SJCRH30 (cell line): ENCODE measurements around the gene MOB3B. TPM values are rescaled to one million over a fixed set of nuclear protein-coding genes. Genes with fewer than 3 reads are reported as not detected.
"Not testable (repeated sequence)": the region's sequence is repeated elsewhere in the genome, so short reads cannot be mapped to it uniquely, and the experiment has no call there.

ENCODE experiments used
- DNase-seq, 2 experiments: peaks; one replicate each; pipeline ENCODE4 v3.0.0-alpha.2; 2015 to 2020
- H3K27ac ChIP-seq: fragments of 250-450 bp; sonication (Bioruptor Pico); 2 replicates; pipeline ENCODE4 v1.5.1; 2020; ENCODE audit warnings: mild to moderate bottlenecking, moderate library complexity
- H3K27me3 ChIP-seq: fragments of 250-450 bp; sonication (Bioruptor Pico); 2 replicates; pipeline ENCODE4 v1.5.1; 2020; ENCODE audit warnings: mild to moderate bottlenecking, moderate library complexity
- H3K36me3 ChIP-seq: fragments of 250-450 bp; sonication (Bioruptor Pico); 2 replicates; pipeline ENCODE4 v1.5.1; 2020; ENCODE audit warnings: mild to moderate bottlenecking, moderate library complexity
- H3K4me1 ChIP-seq: fragments of 250-450 bp; sonication (Bioruptor Pico); 2 replicates; pipeline ENCODE4 v1.5.1; 2020; ENCODE audit warnings: mild to moderate bottlenecking, moderate library complexity
- H3K4me3 ChIP-seq: fragments of 250-450 bp; sonication (Bioruptor Pico); 2 replicates; pipeline ENCODE4 v1.5.1; 2020; ENCODE audit warnings: mild to moderate bottlenecking, moderate library complexity
- H3K9me3 ChIP-seq: fragments of 250-450 bp; sonication (Bioruptor Pico); replicated peaks from 2 replicates; pipeline ENCODE4 v1.5.1; 2020; ENCODE audit warnings: mild to moderate bottlenecking, moderate library complexity
- total RNA-seq: library from RNA; depleted of rRNA; stranded (reverse); fragments of >200 nt; shearing (Covaris generic); gene quantifications from 2 replicates; pipeline ENCODE4 v1.2.3, GENCODE V29; 2014

MOB3B gene
- total RNA-seq, 1 experiment from 2014 or later = 0.34 TPM

DNA sequence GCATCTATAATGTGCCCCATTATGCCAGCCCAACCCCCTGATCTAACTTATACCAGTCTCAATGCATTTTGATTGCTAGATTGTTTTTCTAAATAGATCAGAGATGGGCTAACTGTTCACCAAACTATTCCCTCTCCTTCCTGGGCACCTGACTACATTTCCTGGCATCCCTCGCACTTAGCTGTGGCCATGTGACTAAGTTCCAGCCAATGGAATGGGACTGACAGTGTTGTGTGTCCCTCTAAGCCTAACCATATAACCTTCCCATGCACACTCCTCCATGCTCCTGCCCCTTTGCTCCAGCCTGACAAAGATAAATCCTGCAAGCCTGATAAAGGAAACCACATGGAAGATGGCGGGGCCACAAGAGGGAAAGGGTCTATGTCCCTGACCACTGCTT is 17.8 kb downstream of the MOB3B start:
- H3K27me3 ChIP-seq = no peaks in the 10 kb centered on the region
- H3K36me3 ChIP-seq = no peaks in the 10 kb centered on the region
- no peaks in the 10 kb centered on the region for H3K4me1 ChIP-seq
- no peak overlapping the region for H3K4me3 ChIP-seq
- H3K9me3 ChIP-seq = no peaks in the 10 kb centered on the region
- no peak overlapping the region for H3K27ac ChIP-seq
- DNase-seq = no peak

GRCh38 chr9:27510780-27511179 is 18.8 kb downstream of the MOB3B start:
- H3K27me3 ChIP-seq = no peaks in the 10 kb centered on the region
- no peaks in the 10 kb centered on the region for H3K4me1 ChIP-seq
- H3K36me3 ChIP-seq = no peaks in the 10 kb centered on the region
- no peaks in the 10 kb centered on the region for H3K9me3 ChIP-seq
- H3K4me3 ChIP-seq = no peak overlapping the region
- DNase-seq = no peak
- H3K27ac ChIP-seq = no peak overlapping the region

DNA sequence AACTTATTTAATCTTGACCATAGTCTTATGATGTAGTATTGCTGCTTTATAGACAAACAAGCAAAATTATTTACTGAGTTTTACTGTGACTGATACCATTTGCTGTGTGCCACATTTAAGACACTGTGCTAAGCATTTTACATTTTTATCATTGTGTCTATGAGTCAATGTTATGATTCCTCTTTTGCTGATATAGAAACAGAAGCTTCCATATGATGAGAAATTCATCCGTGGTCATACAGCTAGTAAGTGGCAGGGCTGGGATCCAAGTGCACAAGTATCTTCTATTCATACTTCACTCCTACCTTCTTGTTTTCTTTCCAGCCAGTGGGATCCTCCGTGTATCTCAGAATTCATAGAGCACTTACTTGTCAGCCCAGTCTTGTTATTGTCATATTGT is 22.6 kb downstream of the MOB3B start:
- H3K36me3 ChIP-seq = no peaks in the 10 kb centered on the region
- DNase-seq = no peak
- H3K4me3 ChIP-seq = no peak overlapping the region
- H3K9me3 ChIP-seq = no peaks in the 10 kb centered on the region
- H3K27me3 ChIP-seq = no peaks in the 10 kb centered on the region
- H3K4me1 ChIP-seq = no peaks in the 10 kb centered on the region
- no peak overlapping the region for H3K27ac ChIP-seq

DNA sequence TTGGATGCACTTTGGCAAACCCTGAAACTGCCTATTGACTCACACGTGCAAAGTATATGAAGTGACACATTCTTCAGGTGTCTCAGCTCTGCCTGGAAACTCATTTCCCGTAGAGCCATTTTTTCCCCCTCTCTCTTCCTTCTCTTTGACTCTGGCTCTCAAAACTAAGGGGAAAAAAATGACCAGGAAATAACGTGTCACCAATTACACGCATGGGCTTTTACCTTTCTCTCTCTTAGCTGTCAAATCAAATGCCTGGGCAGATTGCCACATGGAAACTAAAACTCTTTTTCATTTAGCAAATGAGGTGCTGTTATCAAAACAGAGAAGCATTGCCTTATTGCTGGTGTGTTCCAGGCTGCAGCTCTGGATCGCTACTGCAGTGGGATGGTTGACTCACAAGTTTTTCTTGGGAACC is 23.9 kb downstream of the MOB3B start:
- Histone ChIP-seq H3K4me3 (no peak overlapping the region), H3K9me3 (no peaks in the 10 kb centered on the region), H3K36me3 (no peaks in the 10 kb centered on the region), H3K27ac (no peak overlapping the region), H3K4me1 (no peaks in the 10 kb centered on the region), H3K27me3 (no peaks in the 10 kb centered on the region)
- no peak for DNase-seq

- DNase-seq = no peak
- H3K9me3 ChIP-seq = no peaks in the 10 kb centered on the region
- H3K36me3 ChIP-seq = no peaks in the 10 kb centered on the region
- H3K27me3 ChIP-seq = no peaks in the 10 kb centered on the region
- H3K27ac ChIP-seq = no peak overlapping the region
- no peaks in the 10 kb centered on the region for H3K4me1 ChIP-seq
- H3K4me3 ChIP-seq = no peak overlapping the region
These were observed 25.4 kb downstream of the MOB3B start for GRCh38 chr9:27504259-27504658.

DNA sequence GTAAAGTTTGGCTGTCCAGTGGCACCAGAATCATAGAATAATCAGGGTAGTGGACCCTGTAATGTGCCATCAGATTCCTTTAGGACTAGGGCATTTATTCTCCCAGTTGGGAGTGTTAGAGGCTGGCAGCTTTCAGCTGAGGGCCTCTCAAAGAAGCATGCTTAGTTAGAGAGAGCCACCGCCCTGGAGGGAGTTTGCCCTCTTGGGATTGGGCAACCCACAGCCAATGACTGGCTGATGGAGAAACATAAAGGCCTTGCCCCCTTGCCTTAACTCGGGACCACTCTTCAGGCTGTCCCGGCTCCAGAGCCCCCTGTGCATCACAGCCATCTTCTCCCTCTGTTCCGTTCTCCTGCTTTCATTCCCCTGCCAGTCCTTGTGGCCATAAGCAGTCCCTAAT is 26.0 kb downstream of the MOB3B start:
- no peaks in the 10 kb centered on the region for H3K9me3 ChIP-seq
- H3K4me3 ChIP-seq = no peak overlapping the region
- no peaks in the 10 kb centered on the region for H3K4me1 ChIP-seq
- H3K27me3 ChIP-seq = no peaks in the 10 kb centered on the region
- DNase-seq = no peak
- H3K36me3 ChIP-seq = no peaks in the 10 kb centered on the region
- H3K27ac ChIP-seq = no peak overlapping the region

GRCh38 chr9:27500902-27501301 is 28.7 kb downstream of the MOB3B start:
- not testable (repeated sequence) for H3K27me3 ChIP-seq, H3K4me3 ChIP-seq, H3K27ac ChIP-seq, H3K9me3 ChIP-seq, H3K4me1 ChIP-seq, DNase-seq, H3K36me3 ChIP-seq

- no peaks in the 10 kb centered on the region for H3K4me1 ChIP-seq
- H3K27ac ChIP-seq = no peak overlapping the region
- DNase-seq = no peak
- H3K9me3 ChIP-seq = no peaks in the 10 kb centered on the region
- H3K27me3 ChIP-seq = no peaks in the 10 kb centered on the region
- no peaks in the 10 kb centered on the region for H3K36me3 ChIP-seq
- H3K4me3 ChIP-seq = no peak overlapping the region
These were observed 30.2 kb downstream of the MOB3B start for GRCh38 chr9:27499451-27499850.

- Histone ChIP-seq H3K27ac (no peak overlapping the region), H3K36me3 (no peaks in the 10 kb centered on the region), H3K27me3 (no peaks in the 10 kb centered on the region), H3K9me3 (no peaks in the 10 kb centered on the region), H3K4me1 (no peaks in the 10 kb centered on the region), H3K4me3 (no peak overlapping the region)
- no peak for DNase-seq
These were observed 31.7 kb downstream of the MOB3B start for GRCh38 chr9:27497883-27498417.

DNA sequence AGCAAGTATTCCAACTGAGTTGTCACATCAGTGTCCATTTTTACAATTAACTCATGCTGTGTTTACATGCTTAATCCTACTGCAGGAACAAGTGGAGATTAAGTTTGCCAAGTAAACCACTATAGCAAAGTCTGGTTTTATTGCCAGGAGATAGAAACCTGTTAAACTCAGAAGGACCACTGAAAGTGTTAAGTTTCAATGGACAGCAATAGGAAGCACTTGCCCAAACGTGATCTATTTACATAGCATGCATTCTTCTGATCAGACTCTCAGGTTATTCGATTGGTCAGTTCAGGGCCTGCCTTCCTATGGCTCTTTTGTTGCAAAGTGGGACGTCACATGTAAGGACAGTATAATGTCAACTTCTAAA is 33.5 kb downstream of the MOB3B start:
- no peaks in the 10 kb centered on the region for H3K9me3 ChIP-seq
- no peak overlapping the region for H3K4me3 ChIP-seq
- no peaks in the 10 kb centered on the region for H3K27me3 ChIP-seq
- no peak for DNase-seq
- no peaks in the 10 kb centered on the region for H3K4me1 ChIP-seq
- no peaks in the 10 kb centered on the region for H3K36me3 ChIP-seq
- H3K27ac ChIP-seq = no peak overlapping the region

GRCh38 chr9:27495480-27496134 is 34.0 kb downstream of the MOB3B start:
- DNase-seq = no peak
- no peaks in the 10 kb centered on the region for H3K36me3 ChIP-seq
- no peaks in the 10 kb centered on the region for H3K27me3 ChIP-seq
- no peak overlapping the region for H3K27ac ChIP-seq
- no peaks in the 10 kb centered on the region for H3K9me3 ChIP-seq
- H3K4me3 ChIP-seq = no peak overlapping the region
- no peaks in the 10 kb centered on the region for H3K4me1 ChIP-seq

DNA sequence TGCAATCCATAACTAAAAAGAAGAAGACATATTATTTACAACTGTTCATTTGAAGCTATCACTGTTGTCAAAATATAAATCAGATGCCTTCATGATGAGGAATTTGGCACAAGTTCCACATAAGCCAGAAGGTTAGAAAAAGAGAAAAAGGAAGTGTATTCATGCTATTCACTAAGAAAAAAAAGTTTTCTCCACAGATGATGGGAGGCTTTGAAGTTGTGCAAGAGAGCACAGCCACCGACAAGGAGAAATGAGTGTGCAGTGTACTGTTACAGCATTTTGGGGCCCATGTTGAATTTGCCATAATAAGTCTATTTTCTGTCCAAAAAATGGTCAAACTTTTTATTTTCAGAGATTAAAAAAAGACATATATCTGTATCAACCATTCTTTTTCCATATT is 38.5 kb downstream of the MOB3B start:
- Histone ChIP-seq H3K36me3 (no peaks in the 10 kb centered on the region), H3K4me3 (no peak overlapping the region), H3K27ac (no peak overlapping the region), H3K9me3 (no peaks in the 10 kb centered on the region), H3K27me3 (no peaks in the 10 kb centered on the region), H3K4me1 (no peaks in the 10 kb centered on the region)
- DNase-seq = no peak

DNA sequence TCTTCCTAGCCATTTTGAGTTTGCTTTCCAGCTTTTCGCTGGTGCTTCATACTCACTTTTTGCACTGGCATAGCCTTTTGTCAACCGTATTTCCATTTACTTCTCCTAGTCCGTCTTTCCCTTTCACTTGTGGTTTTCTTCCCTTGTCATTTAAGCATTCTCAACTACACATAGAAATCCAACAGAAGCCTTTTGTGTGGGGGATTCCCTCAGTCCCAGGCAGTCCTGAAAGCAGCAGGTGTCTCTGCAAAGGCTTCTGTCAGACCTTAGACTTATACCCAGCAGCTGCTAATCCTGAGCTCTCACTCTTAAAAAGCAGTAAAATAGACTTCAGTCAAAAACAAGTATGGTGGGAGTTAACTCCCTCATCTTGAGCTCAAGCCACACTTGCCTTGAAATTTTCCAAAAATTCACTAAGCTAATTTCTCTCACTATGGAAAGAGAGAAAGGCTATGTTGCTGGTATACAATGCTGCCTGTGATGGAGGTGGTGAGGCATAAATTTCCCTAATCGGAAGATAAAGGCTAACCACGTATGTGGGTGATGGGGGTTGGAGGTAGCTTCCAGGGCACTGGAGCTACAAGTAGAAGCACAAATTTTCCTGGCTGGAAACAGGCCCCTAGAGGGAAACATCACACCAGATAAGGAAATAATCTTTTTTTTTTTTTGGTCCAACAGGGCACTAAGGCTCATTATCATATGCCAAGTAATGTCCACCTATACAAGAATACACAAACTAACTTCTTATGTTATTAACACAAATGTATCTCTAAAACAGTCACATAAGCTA is 40.3 kb downstream of the MOB3B start:
- Histone ChIP-seq H3K36me3 (no peaks in the 10 kb centered on the region), H3K4me1 (no peaks in the 10 kb centered on the region), H3K27me3 (no peaks in the 10 kb centered on the region), H3K9me3 (no peaks in the 10 kb centered on the region), H3K27ac (no peak overlapping the region), H3K4me3 (no peak overlapping the region)
- peak in 1 of 2 experiments; percentile 41 for DNase-seq

GRCh38 chr9:27487927-27488326 is 41.7 kb downstream of the MOB3B start:
- Histone ChIP-seq H3K9me3 (no peaks in the 10 kb centered on the region), H3K4me1 (no peaks in the 10 kb centered on the region), H3K4me3 (no peak overlapping the region), H3K27me3 (no peaks in the 10 kb centered on the region), H3K36me3 (no peaks in the 10 kb centered on the region), H3K27ac (no peak overlapping the region)
- no peak for DNase-seq

GRCh38 chr9:27487128-27487640 is 42.4 kb downstream of the MOB3B start:
- H3K9me3 ChIP-seq = no peaks in the 10 kb centered on the region
- no peaks in the 10 kb centered on the region for H3K4me1 ChIP-seq
- no peaks in the 10 kb centered on the region for H3K27me3 ChIP-seq
- H3K27ac ChIP-seq = no peak overlapping the region
- H3K36me3 ChIP-seq = no peaks in the 10 kb centered on the region
- no peak overlapping the region for H3K4me3 ChIP-seq
- DNase-seq = no peak
